ENCODE data around the gene MAP3K13. TPM values are rescaled to one million over a fixed set of nuclear protein-coding genes. Genes with fewer than 3 reads are reported as not detected.

The MAP3K13 gene
- total RNA-seq: 18.0 and 19.3 TPM in 2 replicates

GRCh38 chr3:185362850-185363661 lies at the start of gene MAP3K13:
TSS of gene MAP3K13 (plus strand) at chr3:185363136. CDS start at chr3:185428582, 65,446 bp downstream.

GRCh38 chr3:185498503-185499396 lies 135.8 kb downstream of the MAP3K13 start, which contains the start of gene TMEM41A:
TSS of gene TMEM41A (minus strand) at chr3:185499035. CDS start at chr3:185498961, 74 bp downstream.

Other genes with a start within 250 kb of the MAP3K13 start
- 0.64 and 1.4 TPM in 2 replicates for gene C3orf70, start 210.1 kb upstream of the MAP3K13 start, total RNA-seq
- 4.1 and 5.0 TPM in 2 replicates for gene EHHADH, start 109.1 kb upstream of the MAP3K13 start, total RNA-seq
- gene TMEM41A, start 135.9 kb downstream of the MAP3K13 start, total RNA-seq: 9.7 and 10.0 TPM in 2 replicates
- gene LIPH, start 189.5 kb downstream of the MAP3K13 start, total RNA-seq: under 0.01 and 0.78 TPM in 2 replicates
- gene SENP2, start 223.2 kb downstream of the MAP3K13 start, total RNA-seq: 16.2 and 16.8 TPM in 2 replicates